Measurements from ENCODE around the gene CD244. TPM values are rescaled to one million over a fixed set of nuclear protein-coding genes. Genes with fewer than 3 reads are reported as not detected.

Gene CD244
- total RNA-seq, 1 experiment from 2014 or later = not detected

DNA sequence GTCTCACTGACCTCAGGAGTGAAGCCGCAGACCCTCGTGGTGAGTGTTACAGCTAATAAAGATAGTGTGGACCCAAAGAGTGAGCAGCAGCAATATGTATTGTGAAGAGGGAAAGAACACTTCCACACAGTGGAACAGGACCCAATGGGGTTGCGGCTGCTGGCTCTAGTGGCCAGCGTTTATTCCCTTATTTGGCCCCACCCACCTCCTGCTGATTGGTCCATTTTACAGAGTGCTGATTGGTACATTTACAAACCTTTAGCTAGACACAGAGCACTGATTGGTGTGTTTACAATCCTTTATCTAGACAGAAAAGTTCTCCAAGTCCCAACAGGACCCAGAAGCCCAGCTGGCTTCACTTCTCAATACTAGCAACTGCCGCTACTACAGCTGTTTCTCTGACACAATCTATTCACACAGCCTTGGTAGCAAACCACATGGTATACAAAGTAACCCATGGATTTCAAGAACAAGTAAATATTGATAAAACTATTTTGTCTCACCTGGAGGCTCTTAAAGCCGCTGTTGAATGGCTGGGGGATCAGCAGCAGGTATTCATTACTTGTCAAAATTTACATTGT, 47.6 kb upstream of the CD244 start:
- Histone ChIP-seq H3K27ac (no peak overlapping the region), H2AFZ (no peak overlapping the region), H3K4me1 (replicated peaks; ENCODE audit: insufficient read depth) (no peaks in the 10 kb centered on the region), H3K9me2 (ENCODE audit: insufficient read depth) (peaks cover 4% of the 10 kb centered on the region; the same call in 1 of the 2 replicates), H3F3A (ENCODE audit: insufficient read depth, low read depth) (no peaks in the 10 kb centered on the region), H4K20me1 (ENCODE audit: insufficient read depth) (no peaks in the 10 kb centered on the region), H3K9me3 (ENCODE audit: insufficient read depth, low read depth) (no peaks in the 10 kb centered on the region), H3K36me3 (ENCODE audit: low read depth) (no peaks in the 10 kb centered on the region), H3K27me3 (ENCODE audit: insufficient read depth, low read depth) (peaks cover 72% of the 10 kb centered on the region), H3K4me2 (no peak overlapping the region), H3K79me2 (ENCODE audit: low read depth) (no peaks in the 10 kb centered on the region), H3K4me3 (no peak overlapping the region)
- CTCF ChIA-PET = no interaction called here
- TF ChIP-seq CTCF (conservative IDR thresholded peaks at IDR 0.05) (no peak), EZH2 (IDR thresholded peaks at IDR 0.05; ENCODE audit: low read depth) (no peak)
- DNase-seq = no peak
- no TSS peak for BruUV-seq (replicated peaks)
- intact Hi-C loops (cut with micrococcal nuclease; ENCODE audit: unreplicated experiment) = no loop called here
- POLR2A ChIA-PET (ENCODE audit: unreplicated experiment) = no interaction called here

DNA sequence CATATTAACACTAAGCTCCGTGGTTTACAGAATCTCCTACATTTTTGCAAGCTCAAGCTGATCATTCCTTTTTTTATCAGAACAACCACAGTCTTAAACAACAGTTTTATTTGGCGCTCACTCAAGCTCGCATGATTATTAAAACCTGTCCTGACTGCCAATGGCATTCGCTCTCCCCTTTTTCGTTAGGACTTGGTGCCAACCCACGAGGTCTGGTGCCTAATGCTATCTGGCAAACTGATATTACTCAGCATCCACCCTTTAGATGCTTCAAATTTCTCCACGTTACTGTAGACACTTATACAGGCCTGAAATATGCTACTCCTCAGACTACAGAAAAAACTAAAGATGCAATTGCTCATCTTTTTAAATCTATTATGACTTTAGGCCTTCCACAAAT, 45.3 kb upstream of the CD244 start:
- H3F3A ChIP-seq (ENCODE audit: insufficient read depth, low read depth) = no peaks in the 10 kb centered on the region
- H3K36me3 ChIP-seq (ENCODE audit: low read depth) = no peaks in the 10 kb centered on the region
- H3K27ac ChIP-seq = no peak overlapping the region
- BruUV-seq (replicated peaks) = no TSS peak
- H3K9me2 ChIP-seq (ENCODE audit: insufficient read depth) = peaks cover 4% of the 10 kb centered on the region; the same call in 1 of the 2 replicates
- H3K27me3 ChIP-seq (ENCODE audit: insufficient read depth, low read depth) = peaks cover 73% of the 10 kb centered on the region
- no peaks in the 10 kb centered on the region for H3K9me3 ChIP-seq (ENCODE audit: insufficient read depth, low read depth)
- H3K4me3 ChIP-seq = no peak overlapping the region
- POLR2A ChIA-PET (ENCODE audit: unreplicated experiment) = no interaction called here
- no peaks in the 10 kb centered on the region for H3K79me2 ChIP-seq (ENCODE audit: low read depth)
- no peak overlapping the region for H3K4me2 ChIP-seq
- TF ChIP-seq EZH2 (IDR thresholded peaks at IDR 0.05; ENCODE audit: low read depth) (no peak), CTCF (conservative IDR thresholded peaks at IDR 0.05) (no peak)
- intact Hi-C loops (cut with micrococcal nuclease; ENCODE audit: unreplicated experiment) = no loop called here
- H3K4me1 ChIP-seq (replicated peaks; ENCODE audit: insufficient read depth) = no peaks in the 10 kb centered on the region
- H2AFZ ChIP-seq = no peak overlapping the region
- CTCF ChIA-PET = no interaction called here
- no peaks in the 10 kb centered on the region for H4K20me1 ChIP-seq (ENCODE audit: insufficient read depth)
- no peak for DNase-seq

- Histone ChIP-seq H3K4me1 (replicated peaks; ENCODE audit: insufficient read depth) (no peaks in the 10 kb centered on the region), H3K4me3 (no peak overlapping the region), H3K9me3 (ENCODE audit: insufficient read depth, low read depth) (no peaks in the 10 kb centered on the region), H3K9me2 (ENCODE audit: insufficient read depth) (peaks cover 4% of the 10 kb centered on the region; the same call in 1 of the 2 replicates), H3K27me3 (ENCODE audit: insufficient read depth, low read depth) (peaks cover 71% of the 10 kb centered on the region), H3K79me2 (ENCODE audit: low read depth) (no peaks in the 10 kb centered on the region), H3K4me2 (no peak overlapping the region), H3F3A (ENCODE audit: insufficient read depth, low read depth) (no peaks in the 10 kb centered on the region), H2AFZ (no peak overlapping the region), H3K27ac (no peak overlapping the region), H4K20me1 (ENCODE audit: insufficient read depth) (no peaks in the 10 kb centered on the region), H3K36me3 (ENCODE audit: low read depth) (no peaks in the 10 kb centered on the region)
- TF ChIP-seq CTCF (conservative IDR thresholded peaks at IDR 0.05) = no peak
- TF ChIP-seq EZH2 (IDR thresholded peaks at IDR 0.05; ENCODE audit: low read depth) = no peak
- intact Hi-C loops (cut with micrococcal nuclease; ENCODE audit: unreplicated experiment) = no loop called here
- CTCF ChIA-PET = interaction anchor here (0.6 kb wide), 1 partner anchor 99 kb away, joined by 5 read pairs; no protein-coding TSS in a partner anchor
- no TSS peak for BruUV-seq (replicated peaks)
- DNase-seq = no peak
- POLR2A ChIA-PET (ENCODE audit: unreplicated experiment) = no interaction called here
These were observed 42.9 kb upstream of the CD244 start for GRCh38 chr1:160905617-160905989.

All from PC-9 (cell line).